ENCODE data around the gene CNFN. TPM values are rescaled to one million over a fixed set of nuclear protein-coding genes. Genes with fewer than 3 reads are reported as not detected.

Gene CNFN
- total RNA-seq, 4 donors from 2014 or later, result 2.7 TPM; not detected in 3

GRCh38 chr19:42412661-42413076, 22.6 kb upstream of the CNFN start:
- TF ChIP-seq CTCF (IDR thresholded peaks at IDR 0.05), result no peak
- no peak for TF ChIP-seq EP300 (IDR thresholded peaks at IDR 0.05; ENCODE audit: low read depth)
- TF ChIP-seq POLR2A (IDR thresholded peaks at IDR 0.05), result no peak
- TF ChIP-seq POLR2AphosphoS5 (IDR thresholded peaks at IDR 0.05), result no peak
- Histone ChIP-seq H3K4me1 (peaks cover 0 to 14% (median 3%) of the 10 kb centered on the region in 4 donors), H3K4me3 (no peak overlapping the region), H3K27me3 (no peaks in the 10 kb centered on the region), H3K36me3 (no peaks in the 10 kb centered on the region), H3K9me3 (no peaks in the 10 kb centered on the region), H3K27ac (no peak overlapping the region)
- in situ Hi-C loops (cut with MboI; ENCODE audit: low pct_ligation_motif_present in 1 of 4, low pct_unique_long_range_greater_than_20kb in 1 of 4, low sequenced_read_pairs in 3 of 4) (no loop called here), intact Hi-C loops (cut with DNase I; ENCODE audit: low total_unique reads) (no loop called here)
- DNase-seq, result no peak
- WGBS, 2 donors (ENCODE audit: low coverage in 1 of 2), result 72% methylated on average over 4 of the region's 4 CpGs; no CpG with 5 or more reads in 1 of the 2 donors

GRCh38 chr19:42412227-42412626, 22.1 kb upstream of the CNFN start:
- in situ Hi-C loops (cut with MboI; ENCODE audit: low pct_ligation_motif_present in 1 of 4, low pct_unique_long_range_greater_than_20kb in 1 of 4, low sequenced_read_pairs in 3 of 4), result no loop called here
- WGBS, 2 donors (ENCODE audit: low coverage in 1 of 2), result 54% methylated on average over 6 of the region's 7 CpGs; no CpG with 5 or more reads in 1 of the 2 donors

GRCh38 chr19:42411581-42412178, 21.6 kb upstream of the CNFN start:
- in situ Hi-C loops (cut with MboI; ENCODE audit: low pct_ligation_motif_present in 1 of 4, low pct_unique_long_range_greater_than_20kb in 1 of 4, low sequenced_read_pairs in 3 of 4) (no loop called here), intact Hi-C loops (cut with DNase I; ENCODE audit: low total_unique reads) (no loop called here)
- no peak for DNase-seq
- Histone ChIP-seq H3K27me3 (no peaks in the 10 kb centered on the region), H3K4me3 (no peak overlapping the region), H3K9me3 (no peaks in the 10 kb centered on the region), H3K27ac (no peak overlapping the region), H3K36me3 (no peaks in the 10 kb centered on the region), H3K4me1 (peaks cover 0 to 14% (median 3%) of the 10 kb centered on the region in 4 donors)
- TF ChIP-seq CTCF (IDR thresholded peaks at IDR 0.05) (no peak), POLR2A (IDR thresholded peaks at IDR 0.05) (no peak), EP300 (IDR thresholded peaks at IDR 0.05; ENCODE audit: low read depth) (no peak), POLR2AphosphoS5 (IDR thresholded peaks at IDR 0.05) (no peak)
- 90 to 100% methylated on average over 1 to 8 of the region's 8 CpGs for WGBS, 2 donors (ENCODE audit: low coverage in 1 of 2)

More at GRCh38 chr19:42412227-42412626, 22.1 kb upstream of the CNFN start:
- TF ChIP-seq POLR2A (IDR thresholded peaks at IDR 0.05) (no peak), POLR2AphosphoS5 (IDR thresholded peaks at IDR 0.05) (no peak), EP300 (IDR thresholded peaks at IDR 0.05; ENCODE audit: low read depth) (no peak), CTCF (IDR thresholded peaks at IDR 0.05) (no peak)
- peak; percentile 81 for DNase-seq
- intact Hi-C loops (cut with DNase I; ENCODE audit: low total_unique reads), result no loop called here
- Histone ChIP-seq H3K4me1 (peaks cover 0 to 14% (median 3%) of the 10 kb centered on the region in 4 donors), H3K27ac (no peak overlapping the region), H3K27me3 (no peaks in the 10 kb centered on the region), H3K9me3 (no peaks in the 10 kb centered on the region), H3K36me3 (no peaks in the 10 kb centered on the region), H3K4me3 (no peak overlapping the region)

- WGBS, 2 donors (ENCODE audit: low coverage in 1 of 2), result 94 to 100% methylated on average over 3 to 22 of the region's 30 CpGs
- Histone ChIP-seq H3K27me3 (no peaks in the 10 kb centered on the region), H3K9me3 (no peaks in the 10 kb centered on the region), H3K36me3 (no peaks in the 10 kb centered on the region), H3K4me3 (no peak overlapping the region), H3K27ac (no peak overlapping the region), H3K4me1 (peaks cover 0 to 14% (median 3%) of the 10 kb centered on the region in 4 donors)
- intact Hi-C loops (cut with DNase I; ENCODE audit: low total_unique reads), result no loop called here
- no peak for TF ChIP-seq CTCF (IDR thresholded peaks at IDR 0.05)
- TF ChIP-seq EP300 (IDR thresholded peaks at IDR 0.05; ENCODE audit: low read depth), result no peak
- no peak for TF ChIP-seq POLR2AphosphoS5 (IDR thresholded peaks at IDR 0.05)
- TF ChIP-seq POLR2A (IDR thresholded peaks at IDR 0.05), result no peak
- in situ Hi-C loops (cut with MboI; ENCODE audit: low pct_ligation_motif_present in 1 of 4, low pct_unique_long_range_greater_than_20kb in 1 of 4, low sequenced_read_pairs in 3 of 4), result no loop called here
- no peak for DNase-seq
Observed at GRCh38 chr19:42410371-42410770, 20.3 kb upstream of the CNFN start.

All from transverse colon (tissue), 4 donors.